GM18858 (cell line): ENCODE results near the gene CES3.
"Not testable (repeated sequence)": the region's sequence is repeated elsewhere in the genome, so short reads cannot be mapped to it uniquely, and the experiment has no call there.

Experiments
- ATAC-seq: cut with Tn5 transposase; IDR thresholded peaks from one replicate; pipeline ENCODE4 v1.9.1; 2021; ENCODE audit not compliant: unreplicated experiment

Gene CES3

DNA sequence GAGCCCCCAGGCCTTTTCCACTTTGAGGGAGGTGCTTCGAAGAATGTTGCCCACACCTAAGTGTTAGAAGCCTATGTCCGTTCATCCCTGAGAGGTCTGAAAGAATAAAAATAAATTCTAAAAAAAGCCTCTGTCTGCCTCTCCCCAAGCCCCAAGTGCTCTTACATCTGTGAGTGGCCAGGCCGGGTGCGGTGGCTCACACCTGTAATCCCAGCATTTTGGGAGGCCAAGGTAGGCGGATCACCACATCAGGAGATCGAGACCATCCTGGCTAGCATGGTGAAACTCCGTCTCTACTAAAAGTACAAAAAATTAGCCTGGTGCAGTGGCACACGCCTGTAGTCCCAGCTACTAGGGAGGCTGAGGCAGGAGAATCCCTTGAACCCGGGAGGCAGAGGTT, 16.1 kb upstream of the CES3 start:
- not testable (repeated sequence) for ATAC-seq

DNA sequence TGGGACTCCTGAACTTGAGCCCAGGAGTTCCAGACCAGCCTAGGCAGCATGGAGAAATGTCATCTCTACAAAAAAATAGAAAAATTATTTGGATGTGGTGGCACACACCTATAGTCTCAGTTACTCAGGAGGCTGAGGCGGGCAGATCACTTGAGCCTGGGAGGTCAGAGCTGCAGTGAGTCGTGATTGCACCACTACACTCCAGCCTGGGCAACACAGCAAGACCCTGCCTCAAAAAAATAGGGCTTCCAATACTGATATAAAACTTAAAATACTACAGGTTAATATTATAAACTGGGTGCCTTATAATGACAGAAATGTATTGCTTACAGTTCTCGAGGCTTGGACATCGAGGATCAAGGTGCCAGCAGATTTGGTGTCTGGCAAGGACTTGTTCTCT, 15.1 kb upstream of the CES3 start:
- ATAC-seq, result no peak

DNA sequence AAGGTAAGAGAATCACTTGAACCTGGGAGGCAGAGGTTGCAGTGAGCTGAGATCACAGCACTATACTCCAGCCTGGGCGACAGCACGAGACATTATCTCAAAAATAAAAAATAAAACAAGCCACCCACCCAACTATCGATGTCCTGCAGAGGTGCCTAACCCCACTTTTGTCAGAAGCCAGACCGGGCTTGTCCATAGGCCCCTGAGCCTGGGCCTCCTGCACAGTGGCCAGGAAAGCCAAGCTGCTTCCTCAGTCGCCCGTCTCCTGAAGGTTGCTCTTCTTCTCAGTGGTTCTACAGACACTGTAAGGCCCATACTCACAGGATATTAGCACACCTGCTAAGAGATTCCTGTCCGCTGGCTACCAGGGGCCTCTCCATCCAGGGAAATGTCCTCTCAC, 14.5 kb upstream of the CES3 start:
- ATAC-seq, result no peak

DNA sequence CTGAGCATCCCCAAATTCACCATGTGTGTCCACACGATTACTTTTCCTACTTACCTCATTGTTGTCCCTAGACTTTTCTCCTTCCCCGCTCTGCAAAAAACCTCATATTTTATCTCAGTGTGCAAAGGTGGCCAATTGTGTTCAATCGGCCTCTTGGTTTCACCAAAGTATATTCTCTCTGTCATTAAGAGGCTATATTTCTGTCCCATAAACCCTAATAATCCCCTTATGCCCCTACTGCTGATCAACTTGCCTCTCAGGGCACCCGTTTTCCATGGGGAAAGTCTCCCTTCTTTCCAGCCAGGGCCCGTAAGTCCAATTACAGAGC, 14.1 kb upstream of the CES3 start:
- no peak for ATAC-seq

DNA sequence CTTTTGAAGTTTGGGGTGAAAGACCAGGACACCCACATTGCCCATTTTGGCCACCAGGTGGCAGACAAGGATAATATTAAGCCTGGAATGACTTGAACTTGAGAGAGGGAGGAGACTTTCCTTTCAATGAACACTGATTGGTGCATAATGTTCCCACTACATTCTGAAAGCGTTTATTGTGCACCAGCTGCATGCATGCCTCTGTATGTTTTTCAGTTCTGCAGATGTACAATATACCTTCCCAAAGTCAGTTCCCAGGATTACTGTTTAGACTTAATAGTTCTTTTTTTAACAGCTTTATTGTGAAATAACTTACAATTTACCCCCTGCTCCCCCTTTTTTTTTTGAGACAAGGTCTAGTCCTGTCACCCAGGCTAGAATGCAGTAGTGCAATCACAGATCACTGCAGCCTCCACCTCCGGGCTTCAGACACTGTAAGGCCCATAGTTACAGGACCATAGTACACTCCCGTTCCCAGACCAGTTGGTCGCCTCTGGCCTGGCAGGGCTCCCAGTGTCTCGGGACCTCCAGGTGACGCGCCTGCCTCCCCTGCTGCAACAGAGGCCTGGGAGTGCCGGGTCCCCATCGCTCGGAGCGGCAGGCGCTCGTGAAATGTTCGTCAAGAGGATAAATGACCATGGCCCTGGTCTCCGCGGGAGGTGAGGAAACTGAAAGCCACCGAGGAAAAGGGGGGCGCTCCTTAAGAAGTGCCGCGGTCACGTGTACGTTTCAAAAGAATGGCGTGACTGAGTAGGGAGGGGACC, 13.6 kb upstream of the CES3 start:
- ATAC-seq, result peak; percentile 62

DNA sequence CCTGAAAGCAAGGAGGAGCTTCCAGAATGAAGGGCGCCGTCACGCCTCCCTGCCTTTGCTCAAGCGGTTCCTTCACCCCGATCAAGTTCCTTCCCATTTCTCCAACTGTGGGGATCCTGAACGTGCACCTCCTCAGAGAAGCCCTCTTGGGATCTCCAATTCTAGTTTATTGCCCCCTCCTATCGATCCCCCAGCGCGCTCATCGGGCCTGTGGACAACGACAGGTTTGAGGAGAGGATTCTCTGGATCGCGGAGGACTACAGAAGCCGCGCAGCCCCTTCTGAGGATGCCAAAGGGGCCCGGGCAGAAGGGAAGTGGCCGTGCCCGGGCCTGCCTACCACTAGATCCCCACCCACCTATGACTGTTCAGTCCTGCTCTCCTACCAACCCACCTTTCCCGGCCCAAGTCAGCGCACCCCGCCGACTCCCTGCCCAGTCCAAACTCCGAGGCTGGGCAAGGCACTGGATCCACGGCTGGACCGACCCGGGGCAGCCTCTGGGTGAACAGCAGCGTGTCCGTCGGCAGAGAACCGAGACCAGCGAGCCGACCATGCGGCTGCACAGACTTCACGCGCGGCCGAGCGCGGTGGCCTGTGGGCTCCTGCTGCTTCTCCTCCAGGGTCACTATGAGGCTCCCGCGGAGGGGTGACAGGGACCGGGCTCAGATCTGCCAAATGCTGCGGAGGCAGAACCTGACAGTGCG, 12.8 kb upstream of the CES3 start:
- ATAC-seq, result no peak

DNA sequence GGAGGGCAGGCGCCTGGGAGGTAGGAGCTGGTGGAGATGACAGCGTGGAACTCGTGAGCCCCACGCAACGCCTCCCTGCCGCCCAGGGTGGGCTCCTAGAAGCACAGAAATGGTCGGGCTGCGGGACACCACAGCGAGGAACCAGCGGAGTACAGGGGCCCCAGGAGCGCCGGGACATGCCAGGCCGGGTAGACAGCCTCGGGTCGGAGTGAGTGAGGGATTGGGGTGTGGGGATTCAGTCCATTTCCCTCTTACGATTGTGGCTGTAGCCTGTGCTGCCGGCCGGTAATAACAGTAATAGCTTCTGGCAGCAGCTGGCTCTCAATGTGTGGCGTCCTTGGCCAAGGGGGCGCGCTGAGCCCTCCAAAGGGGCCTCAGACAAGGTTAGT, 12.2 kb upstream of the CES3 start:
- no peak for ATAC-seq

DNA sequence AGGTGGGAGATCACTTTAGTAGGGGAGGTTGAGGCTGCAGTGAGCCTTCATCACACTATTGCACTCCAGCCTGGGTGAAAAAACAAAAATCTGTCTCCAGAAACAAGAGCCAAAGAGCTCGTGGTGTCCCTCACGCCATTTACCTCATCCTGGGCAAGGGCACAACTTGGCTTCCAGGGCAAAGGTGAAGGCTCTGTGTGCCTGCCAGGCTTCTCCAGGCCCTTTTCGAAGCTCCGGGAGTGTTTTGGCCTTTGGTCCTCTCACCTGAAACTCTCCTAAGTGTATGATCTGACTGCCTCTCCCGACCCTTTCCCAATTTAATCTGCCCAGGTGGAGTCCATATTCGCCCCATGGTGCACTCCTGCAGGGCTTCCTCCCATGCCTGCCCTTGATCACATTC, 11.6 kb upstream of the CES3 start:
- no peak for ATAC-seq

DNA sequence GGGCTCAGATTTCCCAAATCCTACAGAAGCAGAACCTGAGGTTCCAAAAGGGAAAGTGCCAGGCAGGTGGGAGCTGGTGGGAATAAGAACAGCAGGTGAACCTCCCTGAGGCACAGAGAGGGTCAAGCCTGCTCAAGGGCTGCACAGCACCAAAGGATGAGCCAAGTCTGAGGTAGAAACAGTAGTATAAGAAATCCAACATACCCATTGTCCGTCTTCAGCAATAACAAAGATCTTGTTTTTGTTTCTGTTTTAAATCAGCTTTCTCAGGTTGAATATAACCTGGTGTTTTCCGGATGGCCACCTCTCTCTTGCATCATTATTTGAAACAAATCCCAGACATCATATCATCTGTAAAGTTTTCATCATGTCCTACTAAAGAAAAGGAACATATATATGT, 10.6 kb upstream of the CES3 start:
- no peak for ATAC-seq

DNA sequence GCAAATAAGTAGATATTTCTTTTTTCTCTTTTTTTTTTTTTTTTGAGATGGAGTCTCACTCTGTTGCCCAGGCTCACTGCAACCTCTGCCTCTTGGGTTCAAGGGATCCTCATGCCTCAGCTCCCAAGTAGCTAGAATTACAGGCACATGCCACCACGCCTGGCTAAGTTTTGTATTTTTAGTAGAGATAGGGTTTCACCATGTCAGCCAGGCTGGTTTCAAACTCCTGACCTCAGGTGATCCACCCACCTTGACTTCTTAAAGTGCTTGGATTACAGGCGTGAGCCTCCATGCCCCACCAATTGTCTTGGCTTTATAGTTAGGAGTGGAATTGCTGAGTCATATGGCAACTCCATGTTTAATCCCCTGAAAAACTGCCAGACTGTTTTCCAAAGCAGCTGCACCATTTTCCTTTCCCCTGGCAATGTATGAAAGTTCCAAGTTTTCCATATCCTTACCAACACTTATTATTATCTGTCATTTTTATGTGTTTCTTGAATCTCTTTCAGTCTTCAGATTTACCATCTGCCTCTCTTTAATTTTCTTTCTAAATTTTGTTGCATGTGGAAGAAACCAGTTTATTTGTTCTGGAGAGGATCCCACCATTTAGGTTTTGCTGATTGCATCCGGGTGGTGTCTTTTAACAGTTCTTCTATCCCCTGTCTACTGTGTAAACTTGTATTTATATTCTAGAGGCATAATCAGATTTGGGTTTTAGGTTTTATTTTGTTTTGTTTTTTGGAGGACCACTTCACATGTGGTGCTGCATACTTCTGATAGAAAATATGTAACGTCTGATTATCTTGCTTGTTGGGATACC, 9.9 kb upstream of the CES3 start:
- ATAC-seq, result no peak

DNA sequence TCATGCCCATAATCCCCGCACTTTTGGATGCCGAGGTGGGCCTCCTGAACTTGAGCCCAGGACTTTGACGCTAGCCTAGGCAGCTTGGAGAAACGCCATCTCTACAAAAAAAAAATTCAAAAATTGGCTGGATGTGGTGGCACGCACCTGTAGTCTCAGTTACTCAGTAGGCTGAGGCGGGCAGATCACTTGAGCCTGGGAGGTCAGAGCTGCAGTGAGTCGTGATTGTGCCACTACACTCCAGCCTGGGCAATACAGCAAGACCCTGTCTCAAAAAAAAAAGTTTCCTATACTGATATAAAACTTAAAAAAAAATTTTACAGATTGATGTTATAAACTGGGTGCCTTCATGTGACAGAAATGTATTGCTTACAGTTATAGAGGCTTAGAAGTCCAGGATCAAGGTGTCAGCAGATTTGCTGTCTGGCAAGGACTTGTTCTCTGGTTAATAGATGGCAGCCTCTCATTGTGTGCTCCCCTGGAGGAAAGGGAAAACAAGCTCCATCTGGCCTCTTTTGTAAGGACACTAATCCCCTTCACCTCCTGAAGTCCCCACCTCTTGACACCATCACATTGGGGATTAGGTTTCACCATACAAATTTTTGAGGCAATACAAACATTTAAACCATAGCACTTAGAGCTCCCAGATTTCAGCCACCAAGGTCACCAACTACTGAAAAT, 8.5 kb upstream of the CES3 start:
- no peak for ATAC-seq

DNA sequence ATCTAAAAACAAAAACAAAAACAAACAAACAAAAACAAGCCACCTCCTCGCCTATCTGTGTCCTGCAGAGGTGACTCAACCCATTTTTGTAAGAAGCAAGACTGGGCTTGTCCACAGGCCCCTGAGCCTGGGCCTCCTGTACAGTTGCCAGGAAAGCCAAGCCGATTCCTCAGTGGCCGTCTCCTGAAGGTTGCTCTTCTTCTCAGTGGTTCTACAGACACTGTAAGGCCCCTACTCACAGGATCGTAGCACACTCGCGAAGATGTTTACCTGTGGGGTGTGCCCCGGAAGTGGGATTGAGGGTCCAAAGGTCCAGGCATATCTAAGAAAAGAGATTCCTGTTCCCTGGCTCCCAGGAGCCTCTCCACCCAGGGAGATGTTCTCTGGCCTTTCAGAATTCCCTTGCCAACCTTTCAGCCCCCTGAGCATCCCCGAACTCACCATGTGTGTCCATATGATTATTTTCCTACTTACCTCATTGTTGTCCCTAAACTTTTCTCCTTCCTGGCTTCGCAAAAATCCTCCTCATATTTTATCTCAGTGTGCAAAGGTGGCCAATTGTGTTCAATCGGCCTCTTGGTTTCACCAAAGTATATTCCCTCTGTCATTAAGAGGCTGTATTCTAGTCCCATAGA, 7.5 kb upstream of the CES3 start:
- ATAC-seq, result no peak

DNA sequence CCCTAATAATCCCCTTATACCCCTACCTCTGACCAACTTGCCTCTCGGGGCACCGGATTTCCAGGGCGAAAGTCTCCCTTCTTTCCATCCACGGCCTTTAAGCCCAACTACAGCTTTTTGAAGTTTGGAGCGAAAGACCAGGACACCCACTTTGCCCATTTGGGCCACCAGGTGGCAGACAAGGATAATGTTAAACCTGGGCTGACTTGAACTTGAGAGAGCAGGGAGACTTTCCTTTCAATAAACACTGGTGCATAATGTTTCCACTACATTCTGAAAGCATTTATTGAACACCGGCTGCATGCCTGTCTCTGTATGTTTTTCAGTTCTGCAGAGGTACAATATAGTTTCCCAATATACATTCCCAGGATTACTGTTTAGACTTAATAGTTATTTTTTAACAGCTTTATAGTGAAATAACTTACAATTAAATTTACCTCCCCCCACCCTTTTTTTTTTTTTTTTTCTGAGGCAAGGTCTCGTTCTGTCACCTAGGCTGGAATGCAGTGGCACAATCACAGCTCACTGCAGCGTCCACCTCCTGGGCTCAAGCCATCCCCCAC, 6.9 kb upstream of the CES3 start:
- no peak for ATAC-seq

DNA sequence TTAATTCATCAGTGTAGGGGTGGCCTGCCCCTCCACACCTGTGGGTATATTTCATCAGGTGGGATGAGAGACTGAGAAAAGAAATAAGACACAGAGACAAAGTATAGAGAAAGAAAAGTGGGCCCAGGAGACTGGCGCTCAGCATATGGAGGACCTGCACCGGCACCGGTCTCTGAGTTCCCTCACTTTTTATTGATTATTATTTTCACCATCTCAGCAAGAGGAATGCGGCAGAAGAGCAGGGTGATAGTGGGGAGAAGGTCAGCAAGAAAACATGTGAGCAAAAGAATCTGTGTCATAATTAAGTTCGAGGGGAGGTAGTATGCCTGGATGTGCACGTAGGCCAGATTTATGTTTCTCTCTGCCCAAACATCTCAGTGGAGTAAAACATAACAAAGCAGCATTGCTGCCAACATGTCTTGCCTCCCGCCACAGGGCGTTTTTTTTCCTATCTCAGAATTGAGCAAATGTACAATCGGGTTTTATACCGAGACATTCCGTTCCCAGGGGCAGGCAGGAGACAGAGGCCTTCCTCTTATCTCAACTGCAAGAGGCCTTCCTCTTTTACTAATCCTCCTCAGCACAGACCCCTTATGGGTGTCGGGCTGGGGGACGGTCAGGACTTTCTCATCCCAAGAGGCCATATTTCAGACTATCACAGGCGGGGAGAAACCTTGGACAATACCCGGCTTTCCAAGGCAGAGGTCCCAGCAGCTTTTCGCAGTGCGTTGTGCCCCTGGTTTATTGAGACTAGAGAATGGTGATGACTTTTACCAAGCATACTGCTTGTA, 5.5 kb upstream of the CES3 start:
- not testable (repeated sequence) for ATAC-seq

DNA sequence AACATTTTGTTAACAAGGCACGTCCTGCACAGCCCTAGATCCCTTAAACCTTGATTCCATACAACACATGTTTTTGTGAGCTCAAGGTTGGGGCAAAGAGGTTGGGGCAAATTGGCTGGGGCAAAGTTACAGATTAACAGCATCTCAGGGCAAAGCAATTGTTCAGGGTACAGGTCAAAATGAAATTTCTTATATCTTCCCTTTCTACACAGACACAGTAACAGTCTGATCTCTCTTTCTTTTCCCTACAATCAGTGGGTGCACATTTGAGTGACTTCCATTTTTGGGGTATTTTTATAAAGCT, 5.0 kb upstream of the CES3 start:
- ATAC-seq, result not testable (repeated sequence)

DNA sequence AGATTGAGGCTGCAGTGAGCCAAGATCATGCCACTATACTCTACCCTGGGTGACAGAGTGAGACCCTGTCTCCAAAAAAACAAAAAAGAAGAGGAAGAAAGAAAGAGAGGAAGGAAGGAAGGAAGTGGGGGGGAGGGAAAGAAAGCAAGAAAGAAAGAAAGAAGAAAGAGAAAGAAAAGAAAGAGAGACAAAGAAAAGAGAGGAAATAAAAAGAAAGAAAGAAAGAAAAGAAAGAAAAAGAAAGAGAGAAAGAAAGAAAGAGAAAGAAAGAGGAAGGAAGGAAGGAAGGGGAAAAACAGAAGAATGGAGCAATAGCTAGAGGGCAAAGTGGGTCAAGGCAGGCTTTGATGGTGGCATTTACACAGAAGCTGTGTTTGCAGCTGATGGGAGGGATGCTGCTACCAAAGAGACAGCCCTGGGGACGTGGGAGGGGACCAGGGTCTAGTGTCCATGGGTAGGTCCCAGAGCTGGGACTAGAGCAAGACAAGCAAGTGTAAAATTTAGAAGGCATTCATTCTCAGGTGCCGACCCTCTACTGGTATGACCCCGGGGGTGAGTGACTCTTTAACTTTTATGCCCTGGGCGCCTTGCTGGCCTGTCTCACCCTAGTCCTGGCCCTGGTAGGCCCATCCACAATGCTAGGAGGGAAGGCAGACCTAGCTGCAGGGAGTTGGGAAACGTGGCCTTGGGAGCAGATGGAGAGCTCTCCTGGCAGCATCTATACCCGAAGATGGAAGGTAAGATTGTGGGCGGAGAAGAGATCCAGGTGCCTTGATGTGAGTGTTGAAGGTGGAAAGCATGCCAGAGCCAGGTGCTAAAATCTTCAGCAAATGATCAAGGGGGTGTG, 2.0 kb upstream of the CES3 start:
- ATAC-seq, result no peak

DNA sequence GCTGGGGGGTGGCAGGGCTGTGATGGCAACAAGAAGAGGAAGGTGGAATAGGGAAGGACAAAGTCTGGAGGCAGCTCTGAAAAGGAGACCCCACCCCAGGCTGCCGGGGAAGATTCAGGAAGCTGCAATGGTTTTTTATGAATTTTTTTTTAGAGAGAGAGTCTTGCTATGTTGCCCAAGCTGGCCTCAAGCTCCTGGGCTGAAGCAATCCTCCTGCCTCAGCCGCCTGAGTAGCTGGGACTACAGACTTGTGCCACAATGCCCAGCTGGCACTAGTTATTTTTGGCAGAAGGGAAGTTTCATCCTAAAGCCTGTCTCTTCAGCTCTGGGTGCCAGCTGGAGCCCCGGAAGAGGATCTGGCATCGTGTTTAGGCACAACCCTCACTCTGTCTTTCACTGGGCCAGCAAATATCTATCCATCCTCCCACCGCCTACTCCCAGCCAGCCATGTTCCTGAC, 1.3 kb upstream of the CES3 start:
- ATAC-seq, result no peak

DNA sequence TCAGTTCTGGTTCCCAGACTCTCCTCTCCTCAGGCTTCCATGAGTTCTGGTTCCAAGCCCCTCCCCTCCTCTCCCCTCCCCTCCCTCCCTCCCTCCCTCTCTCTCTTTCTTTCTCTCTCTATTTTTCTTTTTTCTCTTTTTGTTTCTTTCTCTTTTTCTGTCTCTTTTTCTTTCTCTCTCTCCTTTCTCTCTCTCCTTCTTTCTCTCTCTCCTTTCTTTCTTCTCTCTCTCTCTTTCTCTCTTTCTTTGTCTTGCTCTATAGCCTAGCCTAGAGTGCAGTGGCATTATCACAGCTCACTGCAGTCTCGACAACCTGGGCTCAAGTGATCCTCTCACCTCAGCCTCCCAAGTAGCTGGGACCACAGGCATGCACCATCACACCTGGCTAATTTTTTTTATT, 796 bp upstream of the CES3 start:
- no peak for ATAC-seq

DNA sequence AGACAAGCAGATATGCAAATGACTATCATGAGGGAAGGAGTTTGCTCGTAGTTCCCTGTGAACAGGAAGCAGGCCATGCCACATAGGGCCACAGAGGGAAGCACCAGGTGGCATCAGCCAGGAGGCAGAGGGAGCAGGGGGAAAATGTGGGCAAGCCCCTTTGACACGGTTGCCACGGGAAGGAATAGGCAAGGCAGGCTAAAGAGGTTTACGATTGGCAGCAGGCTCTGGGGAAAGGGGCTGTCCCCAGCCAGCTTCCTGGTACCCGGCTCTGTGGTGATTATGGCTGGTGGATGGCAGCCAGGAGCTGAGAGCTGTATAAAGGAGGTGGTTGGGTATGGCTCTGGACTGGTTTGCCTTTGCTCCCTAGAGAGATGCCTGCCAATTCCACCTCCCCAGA, 848 bp downstream of the CES3 start:
- ATAC-seq, result no peak
